ENCODE data around the gene STK31. TPM values are rescaled to one million over a fixed set of nuclear protein-coding genes. Genes with fewer than 3 reads are reported as not detected.
A peak's percentile ranks its signal among the peaks of the same experiment; 100 is the strongest.
"Not testable (repeated sequence)": the region's sequence is repeated elsewhere in the genome, so short reads cannot be mapped to it uniquely, and the experiment has no call there.

The STK31 gene
- not detected for polyA plus RNA-seq

GRCh38 chr7:23710000-23710399 lies at the start of gene STK31:
Gene STK31, plus strand, starts transcription at chr7:23710219. Its CDS starts 67 bp downstream, at chr7:23710286.
- Mint-ChIP-seq H3K4me1 (no peaks in the 10 kb centered on the region), H3K27me3 (ENCODE audit: low read depth in 3 of 3) (peaks cover 0 to 3% (median 1%) of the 10 kb centered on the region in 3 donors), H3K9me3 (peaks cover 0 to 8% (median 4%) of the 10 kb centered on the region in 6 donors), H3K27ac (no peak within 1 kb of the TSS), H3K4me3 (no peak within 1 kb of the TSS), H3K36me3 (peaks cover 15 to 21% (median 16%) of the 10 kb centered on the region in 3 donors)
- no peak for DNase-seq

GRCh38 chr7:23661385-23661784 lies 48.6 kb upstream of the STK31 start:
- no peaks in the 10 kb centered on the region for H3K36me3 Mint-ChIP-seq
- no peak for DNase-seq
- peaks cover 0 to 2% (median 0%) of the 10 kb centered on the region in 3 donors for H3K27me3 Mint-ChIP-seq (ENCODE audit: low read depth in 3 of 3)
- H3K27ac Mint-ChIP-seq, result no peak overlapping the region
- H3K4me3 Mint-ChIP-seq, result no peak overlapping the region
- H3K9me3 Mint-ChIP-seq, result peaks cover 3 to 16% (median 8%) of the 10 kb centered on the region in 6 donors
- H3K4me1 Mint-ChIP-seq, result no peaks in the 10 kb centered on the region

- H3K4me1 Mint-ChIP-seq, result no peaks in the 10 kb centered on the region
- H3K27ac Mint-ChIP-seq, result no peak overlapping the region
- no peak for DNase-seq
- peaks cover 0 to 2% (median 0%) of the 10 kb centered on the region in 3 donors for H3K27me3 Mint-ChIP-seq (ENCODE audit: low read depth in 3 of 3)
- no peaks in the 10 kb centered on the region for H3K36me3 Mint-ChIP-seq
- H3K9me3 Mint-ChIP-seq, result peaks cover 3 to 10% (median 7%) of the 10 kb centered on the region in 6 donors
- no peak overlapping the region for H3K4me3 Mint-ChIP-seq
These were observed 47.7 kb upstream of the STK31 start for GRCh38 chr7:23662124-23662983.

- H3K27ac Mint-ChIP-seq, result no peak overlapping the region
- peaks cover 0 to 2% (median 0%) of the 10 kb centered on the region in 3 donors for H3K27me3 Mint-ChIP-seq (ENCODE audit: low read depth in 3 of 3)
- H3K36me3 Mint-ChIP-seq, result no peaks in the 10 kb centered on the region
- no peak overlapping the region for H3K4me3 Mint-ChIP-seq
- H3K9me3 Mint-ChIP-seq, result peaks cover 3 to 10% (median 7%) of the 10 kb centered on the region in 6 donors
- H3K4me1 Mint-ChIP-seq, result no peaks in the 10 kb centered on the region
- no peak for DNase-seq
These were observed 47.1 kb upstream of the STK31 start for GRCh38 chr7:23662984-23663313.

- H3K9me3 Mint-ChIP-seq, result peaks cover 0 to 5% (median 1%) of the 10 kb centered on the region in 6 donors
- H3K4me3 Mint-ChIP-seq, result no peak overlapping the region
- H3K4me1 Mint-ChIP-seq, result no peaks in the 10 kb centered on the region
- no peak overlapping the region for H3K27ac Mint-ChIP-seq
- no peaks in the 10 kb centered on the region for H3K36me3 Mint-ChIP-seq
- peaks cover 0 to 4% (median 2%) of the 10 kb centered on the region in 3 donors for H3K27me3 Mint-ChIP-seq (ENCODE audit: low read depth in 3 of 3)
- no peak for DNase-seq
These were observed 45.9 kb upstream of the STK31 start for GRCh38 chr7:23664122-23664521.

- H3K9me3 Mint-ChIP-seq, result no peaks in the 10 kb centered on the region
- no peaks in the 10 kb centered on the region for H3K36me3 Mint-ChIP-seq
- no peak for DNase-seq
- peaks cover 4 to 8% (median 4%) of the 10 kb centered on the region in 3 donors for H3K27me3 Mint-ChIP-seq (ENCODE audit: low read depth in 3 of 3)
- H3K4me1 Mint-ChIP-seq, result no peaks in the 10 kb centered on the region
- no peak overlapping the region for H3K27ac Mint-ChIP-seq
- no peak overlapping the region for H3K4me3 Mint-ChIP-seq
These were observed 38.0 kb upstream of the STK31 start for GRCh38 chr7:23672033-23672432.

GRCh38 chr7:23679898-23680413 lies 30.1 kb upstream of the STK31 start, which contains the start of gene FAM221A:
Gene FAM221A, plus strand, starts transcription at chr7:23680199. Its CDS starts 20 bp downstream, at chr7:23680219.
- Mint-ChIP-seq H3K27ac (peak within 1 kb of the TSS; percentile 35 to 91 (median 58)), H3K36me3 (no peaks in the 10 kb centered on the region), H3K4me3 (peak within 1 kb of the TSS; percentile 90 to 96 (median 92)), H3K9me3 (no peaks in the 10 kb centered on the region), H3K27me3 (ENCODE audit: low read depth in 3 of 3) (peaks cover 2 to 6% (median 2%) of the 10 kb centered on the region in 3 donors), H3K4me1 (peaks cover 13 to 28% of the 10 kb centered on the region in 2 donors)
- peak; percentile 70 to 73 (median 71) for DNase-seq

GRCh38 chr7:23680414-23681405 lies 29.3 kb upstream of the STK31 start:
- peaks cover 2 to 6% (median 2%) of the 10 kb centered on the region in 3 donors for H3K27me3 Mint-ChIP-seq (ENCODE audit: low read depth in 3 of 3)
- H3K9me3 Mint-ChIP-seq, result no peaks in the 10 kb centered on the region
- H3K4me3 Mint-ChIP-seq, result peak overlapping the region; percentile 90 to 96 (median 92)
- H3K36me3 Mint-ChIP-seq, result no peaks in the 10 kb centered on the region
- peak overlapping the region; percentile 33 to 91 (median 54) for H3K27ac Mint-ChIP-seq
- peak; percentile 22 to 40 (median 32) for DNase-seq
- H3K4me1 Mint-ChIP-seq, result peaks cover 13 to 28% of the 10 kb centered on the region in 2 donors

- not testable (repeated sequence) for H3K27me3 Mint-ChIP-seq (ENCODE audit: low read depth in 3 of 3); DNase-seq; H3K9me3 Mint-ChIP-seq; H3K27ac Mint-ChIP-seq; H3K4me3 Mint-ChIP-seq; H3K36me3 Mint-ChIP-seq
- H3K4me1 Mint-ChIP-seq, result peaks cover 13 to 26% of the 10 kb centered on the region in 2 donors
These were observed 26.0 kb upstream of the STK31 start for GRCh38 chr7:23684041-23684440.

- Mint-ChIP-seq H3K9me3 (no peaks in the 10 kb centered on the region), H3K36me3 (peaks cover 3 to 10% (median 4%) of the 10 kb centered on the region in 3 donors), H3K27me3 (ENCODE audit: low read depth in 3 of 3) (peaks cover 0 to 2% (median 0%) of the 10 kb centered on the region in 3 donors), H3K27ac (no peak overlapping the region), H3K4me3 (no peak overlapping the region), H3K4me1 (peaks cover 4 to 12% of the 10 kb centered on the region in 2 donors)
- DNase-seq, result no peak
These were observed 24.3 kb upstream of the STK31 start for GRCh38 chr7:23685731-23686130.

- Mint-ChIP-seq H3K36me3 (peaks cover 3 to 19% (median 13%) of the 10 kb centered on the region in 3 donors), H3K4me1 (no peaks in the 10 kb centered on the region), H3K27ac (no peak overlapping the region), H3K9me3 (no peaks in the 10 kb centered on the region), H3K4me3 (no peak overlapping the region), H3K27me3 (ENCODE audit: low read depth in 3 of 3) (no peaks in the 10 kb centered on the region)
- DNase-seq, result no peak
These were observed 23.0 kb upstream of the STK31 start for GRCh38 chr7:23687011-23687410.

- Mint-ChIP-seq H3K27me3 (ENCODE audit: low read depth in 3 of 3) (no peaks in the 10 kb centered on the region), H3K4me1 (no peaks in the 10 kb centered on the region), H3K4me3 (no peak overlapping the region), H3K9me3 (no peaks in the 10 kb centered on the region), H3K27ac (no peak overlapping the region), H3K36me3 (peaks cover 12 to 34% (median 28%) of the 10 kb centered on the region in 3 donors)
- no peak for DNase-seq
These were observed 20.9 kb upstream of the STK31 start for GRCh38 chr7:23689165-23689564.

- no peak overlapping the region for H3K4me3 Mint-ChIP-seq
- no peaks in the 10 kb centered on the region for H3K27me3 Mint-ChIP-seq (ENCODE audit: low read depth in 3 of 3)
- H3K4me1 Mint-ChIP-seq, result no peaks in the 10 kb centered on the region
- DNase-seq, result no peak
- H3K27ac Mint-ChIP-seq, result no peak overlapping the region
- no peaks in the 10 kb centered on the region for H3K9me3 Mint-ChIP-seq
- peaks cover 17 to 39% (median 30%) of the 10 kb centered on the region in 3 donors for H3K36me3 Mint-ChIP-seq
These were observed 18.7 kb upstream of the STK31 start for GRCh38 chr7:23691320-23691719.
